B cell (primary cell): Measurements from ENCODE around the gene MIF. TPM values are rescaled to one million over a fixed set of nuclear protein-coding genes. Genes with fewer than 3 reads are reported as not detected.

Experiments
- ATAC-seq: fragments of 200-7000 bp; cut with Tn5 transposase; one replicate; pipeline ENCODE4 v1.10.0; 2021; ENCODE audit warnings: low read depth, mild to moderate bottlenecking, moderate number of reproducible peaks, moderate library complexity
- CTCF ChIA-PET: fragments of 350-600 bp; sonication (Branson Sonifier 250); formaldehyde crosslinking; loops from one replicate; lab custom pipeline; 2021; ENCODE audit warnings: antibody characterized with exemption, inconsistent platforms; lab: Charles Lee
- POLR2A ChIA-PET: fragments of 350-600 bp; sonication (Branson Sonifier 250); formaldehyde crosslinking; loops from one replicate; lab custom pipeline; 2021; ENCODE audit warnings: antibody characterized with exemption; lab: Charles Lee
- DNase-seq: peaks from one replicate; pipeline ENCODE4 v3.0.0; 2013
- H2AFZ ChIP-seq: 2 replicates; pipeline ENCODE4 v1.6.1; 2012; ENCODE audit warnings: mild to moderate bottlenecking, low read depth, low read length; ENCODE audit not compliant: insufficient read depth, poor library complexity, severe bottlenecking
- H3K27ac ChIP-seq, 2 donors: 1 replicate in 1 of 2; 2 replicates in 1 of 2; pipeline ENCODE4 v1.5.1; 2012 to 2013; ENCODE audit warnings: low read length in 2 of 2, mild to moderate bottlenecking in 2 of 2, moderate library complexity in 1 of 2
- H3K27me3 ChIP-seq, 4 experiments: fragments of 200-600 bp in 1 of 4; sonication (generic) in 1 of 4; replicated peaks in 1 of 4; 1 replicate in 2 of 4; 2 replicates in 2 of 4; pipeline versions ENCODE4 v1.6.1 to v1.7.0; 2013 to 2016; ENCODE audit warnings: low read length in 3 of 4, mild to moderate bottlenecking in 2 of 4, mixed read lengths in 1 of 4, moderate library complexity in 1 of 4; ENCODE audit not compliant: insufficient read depth in 4 of 4, control insufficient read depth in 3 of 4; ENCODE audit errors: control extremely low read depth in 1 of 4
- H3K36me3 ChIP-seq, 2 experiments: replicated peaks in 1 of 2; 1 replicate in 1 of 2; 2 replicates in 1 of 2; pipeline versions ENCODE4 v1.6.1 to v1.7.1; 2013; ENCODE audit warnings: low read length in 1 of 2; ENCODE audit not compliant: insufficient read depth in 2 of 2, control insufficient read depth in 1 of 2; ENCODE audit errors: control extremely low read depth in 1 of 2, extremely low read depth in 1 of 2
- H3K4me1 ChIP-seq, 2 donors: fragments of 200-600 bp in 1 of 2; sonication (generic) in 1 of 2; 1 replicate in 1 of 2; 2 replicates in 1 of 2; pipeline versions ENCODE4 v1.5.1 to v1.6.1; 2013 to 2017; ENCODE audit warnings: low read length in 2 of 2; ENCODE audit not compliant: control insufficient read depth in 2 of 2, insufficient read depth in 2 of 2
- H3K4me2 ChIP-seq: replicated peaks from 2 replicates; pipeline ENCODE3; 2012; ENCODE audit warnings: mild to moderate bottlenecking, low read depth, low read length; ENCODE audit not compliant: poor library complexity, severe bottlenecking
- H3K4me3 ChIP-seq, 5 experiments: fragments of 200-600 bp in 1 of 5; sonication (generic) in 1 of 5; 1 replicate in 3 of 5; 2 replicates in 2 of 5; pipeline versions ENCODE4 v1.5.1 to v1.7.0; 2011 to 2016; ENCODE audit warnings: low read length in 4 of 5, mild to moderate bottlenecking in 4 of 5, low read depth in 2 of 5, control low read depth in 1 of 5, moderate library complexity in 1 of 5; ENCODE audit not compliant: insufficient read depth in 1 of 5; ENCODE audit errors: control extremely low read depth in 1 of 5, extremely low read depth in 1 of 5
- H3K79me2 ChIP-seq: fragments of 200-600 bp; sonication (generic); one replicate; pipeline ENCODE4 v1.6.0; 2016; ENCODE audit warnings: low read length; ENCODE audit not compliant: control insufficient read depth, insufficient read depth
- H3K9ac ChIP-seq: fragments of 200-600 bp; sonication (generic); 2 replicates; pipeline ENCODE4 v1.6.1; 2017; ENCODE audit warnings: mild to moderate bottlenecking, low read length, moderate library complexity
- H3K9me3 ChIP-seq, 3 donors: one replicate each; pipeline versions ENCODE4 v1.6.1 to v1.7.1; 2013; ENCODE audit warnings: low read length in 2 of 3; ENCODE audit not compliant: control insufficient read depth in 2 of 3, insufficient read depth in 1 of 3; ENCODE audit errors: control extremely low read depth in 1 of 3
- H4K20me1 ChIP-seq: 2 replicates; pipeline ENCODE4 v1.6.0; 2012; ENCODE audit warnings: mild to moderate bottlenecking, low read length; ENCODE audit not compliant: insufficient read depth, control insufficient read depth, poor library complexity, severe bottlenecking
- H3K27ac Mint-ChIP-seq: one replicate; pipeline ENCODE4 v1.8.0; 2021; ENCODE audit warnings: mixed read lengths
- H3K27me3 Mint-ChIP-seq: one replicate; pipeline ENCODE4 v1.8.0; 2021; ENCODE audit warnings: mixed read lengths
- H3K4me1 Mint-ChIP-seq: one replicate; pipeline ENCODE4 v1.8.0; 2021; ENCODE audit warnings: mixed read lengths
- H3K4me3 Mint-ChIP-seq: one replicate; pipeline ENCODE4 v1.8.0; 2021; ENCODE audit warnings: mixed read lengths
- H3K9me3 Mint-ChIP-seq: one replicate; pipeline ENCODE4 v1.8.0; 2022; ENCODE audit warnings: mixed read lengths; ENCODE audit not compliant: insufficient read depth
- EZH2 ChIP-seq: IDR thresholded peaks from 2 replicates; pipeline ENCODE4 v1.6.1; 2012; ENCODE audit warnings: borderline replicate concordance, low read depth, mild to moderate bottlenecking, moderate library complexity, low read length; ENCODE audit not compliant: insufficient read depth, poor library complexity, severe bottlenecking
- WGBS: methylation state at CpG from one replicate; pipeline ENCODE4 v1.1.5; 2013; ENCODE audit warnings: missing lambda C conversion rate; ENCODE audit not compliant: insufficient coverage; 5-methylcytosine and 5-hydroxymethylcytosine counted together
- intact Hi-C: fragments of 100-400 bp; cut with micrococcal nuclease; formaldehyde crosslinking; loops from one replicate; pipeline ENCODE4 v1.10.0; 2022
- polyA plus RNA-seq: library from polyadenylated mRNA; depleted of rRNA; stranded (reverse); fragments of >200 nt; gene quantifications from 2 replicates; pipeline ENCODE4 v1.2.3, GENCODE V29; 2012
- total RNA-seq, 2 donors: library from RNA; stranded (reverse); fragments of 120-200 nt in 1 of 2; gene quantifications; 1 replicate in 1 of 2; 2 replicates in 1 of 2; pipeline versions ENCODE4 v1.2.3 to v1.2.4, GENCODE V29; 2013 to 2022
- TF ChIP-seq, protein P1 (sequence below): fragments of 200-600 bp; IDR thresholded peaks from one replicate; pipeline ENCODE4 v1.8.0; 2022; ENCODE audit warnings: antibody characterized with exemption, mild to moderate bottlenecking

Gene MIF
- total and polyA plus RNA-seq, 2 donors (not counting 1 experiment from before 2014, with no cell fraction given): 143 to 272 TPM

DNA sequence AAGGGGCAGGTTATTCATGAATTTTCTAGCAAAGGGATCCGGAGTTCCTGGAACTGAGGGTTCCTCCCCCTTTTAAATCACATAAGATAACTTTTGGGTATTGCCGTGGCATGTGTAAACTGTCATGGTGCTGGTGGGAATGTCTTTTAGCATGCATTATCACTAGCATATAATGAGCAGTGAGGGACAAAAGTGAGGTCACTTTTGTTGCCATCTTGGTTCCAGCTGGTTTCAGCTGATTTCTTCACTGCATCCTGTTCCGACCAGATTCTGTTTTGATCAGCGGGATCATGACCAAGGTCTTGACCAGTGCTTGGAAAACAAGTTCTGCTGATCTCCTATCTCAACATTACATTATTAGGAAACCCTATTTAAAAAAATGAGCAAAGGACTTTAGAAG, 7.4 kb downstream of the MIF start:
- no peak overlapping the region for H2AFZ ChIP-seq
- H3K4me3 ChIP-seq: no peak overlapping the region
- TF ChIP-seq EZH2: no peak
- TF ChIP-seq, protein P1, sequence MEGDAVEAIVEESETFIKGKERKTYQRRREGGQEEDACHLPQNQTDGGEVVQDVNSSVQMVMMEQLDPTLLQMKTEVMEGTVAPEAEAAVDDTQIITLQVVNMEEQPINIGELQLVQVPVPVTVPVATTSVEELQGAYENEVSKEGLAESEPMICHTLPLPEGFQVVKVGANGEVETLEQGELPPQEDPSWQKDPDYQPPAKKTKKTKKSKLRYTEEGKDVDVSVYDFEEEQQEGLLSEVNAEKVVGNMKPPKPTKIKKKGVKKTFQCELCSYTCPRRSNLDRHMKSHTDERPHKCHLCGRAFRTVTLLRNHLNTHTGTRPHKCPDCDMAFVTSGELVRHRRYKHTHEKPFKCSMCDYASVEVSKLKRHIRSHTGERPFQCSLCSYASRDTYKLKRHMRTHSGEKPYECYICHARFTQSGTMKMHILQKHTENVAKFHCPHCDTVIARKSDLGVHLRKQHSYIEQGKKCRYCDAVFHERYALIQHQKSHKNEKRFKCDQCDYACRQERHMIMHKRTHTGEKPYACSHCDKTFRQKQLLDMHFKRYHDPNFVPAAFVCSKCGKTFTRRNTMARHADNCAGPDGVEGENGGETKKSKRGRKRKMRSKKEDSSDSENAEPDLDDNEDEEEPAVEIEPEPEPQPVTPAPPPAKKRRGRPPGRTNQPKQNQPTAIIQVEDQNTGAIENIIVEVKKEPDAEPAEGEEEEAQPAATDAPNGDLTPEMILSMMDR: no peak
- 100% methylated on average over 2 of the region's 4 CpGs for WGBS
- POLR2A ChIA-PET: no interaction called here
- no peak overlapping the region for H3K27ac ChIP-seq
- H3K4me1 Mint-ChIP-seq: peaks cover 6% of the 10 kb centered on the region
- no peak overlapping the region for H3K4me2 ChIP-seq
- intact Hi-C loops: no loop called here
- peaks cover 14% of the 10 kb centered on the region for H4K20me1 ChIP-seq
- DNase-seq (no peak), ATAC-seq (no peak)
- CTCF ChIA-PET: no interaction called here
- H3K27me3 ChIP-seq: peaks cover 0 to 9% (median 0%) of the 10 kb centered on the region in 4 experiments
- no peak overlapping the region for H3K27ac Mint-ChIP-seq
- peaks cover 1 to 15% of the 10 kb centered on the region in 2 experiments for H3K36me3 ChIP-seq
- H3K4me1 ChIP-seq: no peaks in the 10 kb centered on the region
- H3K9me3 Mint-ChIP-seq: no peaks in the 10 kb centered on the region
- H3K27me3 Mint-ChIP-seq: no peaks in the 10 kb centered on the region
- peaks cover 2% of the 10 kb centered on the region for H3K79me2 ChIP-seq
- no peak overlapping the region for H3K4me3 Mint-ChIP-seq
- no peak overlapping the region for H3K9ac ChIP-seq
- H3K9me3 ChIP-seq: no peaks in the 10 kb centered on the region

DNA sequence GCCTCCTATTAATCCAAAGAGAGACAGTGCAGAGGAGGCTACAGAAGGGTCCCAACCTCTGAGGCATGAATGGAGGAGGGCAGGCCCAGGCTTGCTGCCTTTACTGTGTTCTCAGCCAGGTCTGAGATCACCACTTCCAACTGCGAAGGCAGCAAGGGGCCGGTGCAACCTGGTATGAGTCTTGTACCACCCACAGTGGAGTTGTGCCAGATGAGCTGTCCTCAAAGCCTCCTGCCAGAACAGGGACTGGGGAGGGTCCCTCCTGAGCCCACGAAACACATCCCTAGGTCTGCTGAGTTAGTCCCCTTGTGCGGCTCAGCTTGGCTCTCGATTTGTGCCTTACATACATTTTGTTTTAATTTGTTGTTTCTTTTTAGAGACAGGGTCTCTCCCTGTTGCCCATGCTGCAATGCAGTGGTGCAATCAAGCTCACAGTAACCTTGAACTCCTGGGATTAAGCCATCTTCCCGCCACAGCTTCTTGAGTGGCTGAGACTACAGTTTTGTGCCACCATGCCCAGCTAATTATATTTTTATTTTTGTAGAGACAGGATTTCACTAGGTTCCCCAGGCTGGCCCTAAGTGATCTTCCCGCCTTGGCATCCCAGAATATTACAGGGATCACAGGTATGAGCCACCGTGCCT, 9.3 kb downstream of the MIF start:
- Histone ChIP-seq H3K4me3 (no peak overlapping the region), H3K27me3 (peaks cover 0 to 12% (median 0%) of the 10 kb centered on the region in 4 experiments), H3K27ac (no peak overlapping the region), H2AFZ (no peak overlapping the region), H4K20me1 (no peaks in the 10 kb centered on the region), H3K36me3 (peaks cover 1 to 4% of the 10 kb centered on the region in 2 experiments), H3K79me2 (no peaks in the 10 kb centered on the region), H3K9me3 (no peaks in the 10 kb centered on the region), H3K4me1 (no peaks in the 10 kb centered on the region), H3K9ac (no peak overlapping the region), H3K4me2 (no peak overlapping the region)
- H3K27ac Mint-ChIP-seq: no peak overlapping the region
- no peaks in the 10 kb centered on the region for H3K27me3 Mint-ChIP-seq
- ATAC-seq: no peak
- TF ChIP-seq EZH2: no peak
- TF ChIP-seq, protein P1: no peak
- H3K4me3 Mint-ChIP-seq: no peak overlapping the region
- intact Hi-C loops: no loop called here
- H3K4me1 Mint-ChIP-seq: no peaks in the 10 kb centered on the region
- no peak for DNase-seq
- ChIA-PET CTCF (interaction anchor here (1.2 to 1.9 kb wide), 3 partner anchors 9 to 45 kb away, joined by 3 to 4 read pairs (median 4); partner anchors contain the start of genes MIF and SLC2A11), POLR2A (no interaction called here)
- H3K9me3 Mint-ChIP-seq: no peaks in the 10 kb centered on the region
- 97% methylated on average over 5 of the region's 8 CpGs for WGBS
